Measurements from ENCODE around the gene ATP2B3. TPM values are rescaled to one million over a fixed set of nuclear protein-coding genes. Genes with fewer than 3 reads are reported as not detected.

Gene ATP2B3
- polyA plus RNA-seq, 1 donor from 2014 or later, result 5.3 TPM

DNA sequence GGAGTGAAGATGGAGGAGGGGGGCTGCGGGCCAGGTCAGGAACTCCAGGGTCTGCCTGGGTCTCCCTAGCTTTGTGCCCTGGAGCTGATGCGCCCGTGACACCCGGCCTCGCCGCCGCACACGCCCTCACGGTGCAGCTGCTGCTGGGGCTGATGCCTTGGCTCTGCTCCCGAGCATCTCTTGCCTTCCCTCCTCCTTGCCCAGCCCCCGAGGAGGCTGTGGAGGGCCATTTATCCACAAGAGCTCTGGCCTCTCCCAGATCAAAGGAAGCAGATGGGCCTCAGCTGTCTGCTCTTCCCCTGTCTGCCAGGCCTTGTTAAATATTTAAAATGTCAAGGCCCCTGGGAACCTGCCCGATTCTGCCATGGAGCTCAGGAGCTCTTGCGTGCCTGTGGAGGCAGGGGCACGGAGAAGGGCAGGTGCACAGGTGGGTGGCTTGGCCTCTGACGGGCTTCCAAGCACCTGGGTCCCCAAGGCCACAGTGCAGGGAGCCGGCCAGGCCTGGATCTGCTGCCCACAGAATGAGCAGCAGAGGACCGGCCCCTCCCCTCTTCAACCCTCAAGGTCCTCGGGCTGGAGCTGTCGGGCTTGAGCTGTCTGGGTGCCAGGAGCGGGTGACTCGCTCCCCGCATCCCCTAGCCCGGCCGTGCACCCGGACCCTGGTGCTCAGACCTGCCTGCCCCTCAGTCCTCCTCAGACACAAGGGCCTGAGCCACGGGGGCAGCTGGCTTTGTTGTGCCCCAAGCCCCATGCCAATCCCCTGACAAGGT, 20.3 kb downstream of the ATP2B3 start:
- no peaks in the 10 kb centered on the region for H3K79me2 ChIP-seq (replicated peaks; ENCODE audit: insufficient read depth, low read length)
- TF ChIP-seq, protein P1, sequence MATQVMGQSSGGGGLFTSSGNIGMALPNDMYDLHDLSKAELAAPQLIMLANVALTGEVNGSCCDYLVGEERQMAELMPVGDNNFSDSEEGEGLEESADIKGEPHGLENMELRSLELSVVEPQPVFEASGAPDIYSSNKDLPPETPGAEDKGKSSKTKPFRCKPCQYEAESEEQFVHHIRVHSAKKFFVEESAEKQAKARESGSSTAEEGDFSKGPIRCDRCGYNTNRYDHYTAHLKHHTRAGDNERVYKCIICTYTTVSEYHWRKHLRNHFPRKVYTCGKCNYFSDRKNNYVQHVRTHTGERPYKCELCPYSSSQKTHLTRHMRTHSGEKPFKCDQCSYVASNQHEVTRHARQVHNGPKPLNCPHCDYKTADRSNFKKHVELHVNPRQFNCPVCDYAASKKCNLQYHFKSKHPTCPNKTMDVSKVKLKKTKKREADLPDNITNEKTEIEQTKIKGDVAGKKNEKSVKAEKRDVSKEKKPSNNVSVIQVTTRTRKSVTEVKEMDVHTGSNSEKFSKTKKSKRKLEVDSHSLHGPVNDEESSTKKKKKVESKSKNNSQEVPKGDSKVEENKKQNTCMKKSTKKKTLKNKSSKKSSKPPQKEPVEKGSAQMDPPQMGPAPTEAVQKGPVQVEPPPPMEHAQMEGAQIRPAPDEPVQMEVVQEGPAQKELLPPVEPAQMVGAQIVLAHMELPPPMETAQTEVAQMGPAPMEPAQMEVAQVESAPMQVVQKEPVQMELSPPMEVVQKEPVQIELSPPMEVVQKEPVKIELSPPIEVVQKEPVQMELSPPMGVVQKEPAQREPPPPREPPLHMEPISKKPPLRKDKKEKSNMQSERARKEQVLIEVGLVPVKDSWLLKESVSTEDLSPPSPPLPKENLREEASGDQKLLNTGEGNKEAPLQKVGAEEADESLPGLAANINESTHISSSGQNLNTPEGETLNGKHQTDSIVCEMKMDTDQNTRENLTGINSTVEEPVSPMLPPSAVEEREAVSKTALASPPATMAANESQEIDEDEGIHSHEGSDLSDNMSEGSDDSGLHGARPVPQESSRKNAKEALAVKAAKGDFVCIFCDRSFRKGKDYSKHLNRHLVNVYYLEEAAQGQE (IDR thresholded peaks at IDR 0.05; ENCODE audit: borderline replicate concordance), result no peak
- no peak for TF ChIP-seq EP300 (conservative IDR thresholded peaks at IDR 0.05; ENCODE audit: poor library complexity, severe bottlenecking)
- no peak for TF ChIP-seq MXI1 (conservative IDR thresholded peaks at IDR 0.05; ENCODE audit: poor library complexity, severe bottlenecking)
- TF ChIP-seq SMC3 (conservative IDR thresholded peaks at IDR 0.05; ENCODE audit: poor library complexity), result no peak
- TF ChIP-seq, protein P2, sequence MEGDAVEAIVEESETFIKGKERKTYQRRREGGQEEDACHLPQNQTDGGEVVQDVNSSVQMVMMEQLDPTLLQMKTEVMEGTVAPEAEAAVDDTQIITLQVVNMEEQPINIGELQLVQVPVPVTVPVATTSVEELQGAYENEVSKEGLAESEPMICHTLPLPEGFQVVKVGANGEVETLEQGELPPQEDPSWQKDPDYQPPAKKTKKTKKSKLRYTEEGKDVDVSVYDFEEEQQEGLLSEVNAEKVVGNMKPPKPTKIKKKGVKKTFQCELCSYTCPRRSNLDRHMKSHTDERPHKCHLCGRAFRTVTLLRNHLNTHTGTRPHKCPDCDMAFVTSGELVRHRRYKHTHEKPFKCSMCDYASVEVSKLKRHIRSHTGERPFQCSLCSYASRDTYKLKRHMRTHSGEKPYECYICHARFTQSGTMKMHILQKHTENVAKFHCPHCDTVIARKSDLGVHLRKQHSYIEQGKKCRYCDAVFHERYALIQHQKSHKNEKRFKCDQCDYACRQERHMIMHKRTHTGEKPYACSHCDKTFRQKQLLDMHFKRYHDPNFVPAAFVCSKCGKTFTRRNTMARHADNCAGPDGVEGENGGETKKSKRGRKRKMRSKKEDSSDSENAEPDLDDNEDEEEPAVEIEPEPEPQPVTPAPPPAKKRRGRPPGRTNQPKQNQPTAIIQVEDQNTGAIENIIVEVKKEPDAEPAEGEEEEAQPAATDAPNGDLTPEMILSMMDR (IDR thresholded peaks at IDR 0.05; ENCODE audit: poor library complexity, severe bottlenecking), result no peak
- TF ChIP-seq RAD21 (conservative IDR thresholded peaks at IDR 0.05), result no peak
- no peak for TF ChIP-seq TAF1 (IDR thresholded peaks at IDR 0.05; ENCODE audit: low read depth)
- no peak for TF ChIP-seq POLR2AphosphoS5 (IDR thresholded peaks at IDR 0.05)
- no peak for TF ChIP-seq EZH2 (IDR thresholded peaks at IDR 0.05; ENCODE audit: borderline replicate concordance, insufficient read depth, low read length, poor library complexity, severe bottlenecking)
- H3K9me2 ChIP-seq (ENCODE audit: insufficient read depth, low read length), result no peaks in the 10 kb centered on the region
- H3F3A ChIP-seq (ENCODE audit: insufficient read depth, low read length, poor library complexity, severe bottlenecking), result no peaks in the 10 kb centered on the region
- no peaks in the 10 kb centered on the region for H4K20me1 ChIP-seq (ENCODE audit: insufficient read depth)
- H3K27me3 ChIP-seq (ENCODE audit: insufficient read depth, low read depth, low read length), result no peaks in the 10 kb centered on the region
- H3K27ac ChIP-seq (ENCODE audit: low read length), result no peak overlapping the region
- H3K9me3 ChIP-seq (ENCODE audit: low read length), result no peaks in the 10 kb centered on the region
- no peak overlapping the region for H3K4me3 ChIP-seq (ENCODE audit: low read length)
- no peak overlapping the region for H2AFZ ChIP-seq (ENCODE audit: low read depth, low read length)
- H3K9ac ChIP-seq (ENCODE audit: low read length), result no peak overlapping the region
- no peaks in the 10 kb centered on the region for H3K36me3 ChIP-seq (ENCODE audit: insufficient read depth, low read length)
- H3K4me2 ChIP-seq (ENCODE audit: low read length), result no peak overlapping the region

DNA sequence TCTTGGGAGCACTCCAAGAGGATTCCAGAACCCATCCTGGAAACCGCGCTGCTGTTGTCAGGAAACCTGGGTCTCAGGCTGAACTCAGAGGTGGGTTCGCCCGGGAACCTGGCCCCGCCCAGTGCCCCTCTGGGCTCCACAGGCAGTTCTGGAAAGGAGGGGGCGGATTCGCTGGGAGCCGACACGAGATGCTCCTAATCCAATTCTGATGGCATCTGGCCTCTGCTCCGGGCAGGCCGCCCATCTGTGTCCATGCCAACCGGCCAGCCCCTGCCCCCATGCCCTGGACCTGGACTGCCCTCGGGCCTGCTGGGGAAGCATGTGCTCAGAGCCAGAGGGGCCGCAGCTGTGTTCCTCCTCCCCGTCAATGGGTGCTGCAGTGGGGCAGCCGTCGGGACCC, 21.0 kb downstream of the ATP2B3 start:
- Histone ChIP-seq H3F3A (ENCODE audit: insufficient read depth, low read length, poor library complexity, severe bottlenecking) (no peaks in the 10 kb centered on the region), H4K20me1 (ENCODE audit: insufficient read depth) (no peaks in the 10 kb centered on the region), H2AFZ (ENCODE audit: low read depth, low read length) (no peak overlapping the region), H3K9me2 (ENCODE audit: insufficient read depth, low read length) (no peaks in the 10 kb centered on the region), H3K9ac (ENCODE audit: low read length) (no peak overlapping the region), H3K9me3 (ENCODE audit: low read length) (no peaks in the 10 kb centered on the region), H3K4me2 (ENCODE audit: low read length) (no peak overlapping the region), H3K79me2 (replicated peaks; ENCODE audit: insufficient read depth, low read length) (no peaks in the 10 kb centered on the region), H3K4me3 (ENCODE audit: low read length) (no peak overlapping the region), H3K36me3 (ENCODE audit: insufficient read depth, low read length) (no peaks in the 10 kb centered on the region), H3K27ac (ENCODE audit: low read length) (no peak overlapping the region), H3K27me3 (ENCODE audit: insufficient read depth, low read depth, low read length) (no peaks in the 10 kb centered on the region)
- TF ChIP-seq TAF1 (IDR thresholded peaks at IDR 0.05; ENCODE audit: low read depth) (no peak), MXI1 (conservative IDR thresholded peaks at IDR 0.05; ENCODE audit: poor library complexity, severe bottlenecking) (no peak), RAD21 (conservative IDR thresholded peaks at IDR 0.05) (no peak), SMC3 (conservative IDR thresholded peaks at IDR 0.05; ENCODE audit: poor library complexity) (no peak), EP300 (conservative IDR thresholded peaks at IDR 0.05; ENCODE audit: poor library complexity, severe bottlenecking) (no peak)
- TF ChIP-seq, protein P1 (IDR thresholded peaks at IDR 0.05; ENCODE audit: borderline replicate concordance), result no peak

Measured in neural cell (in vitro differentiated cells).